ENCODE data around the gene KANSL2.

Gene KANSL2

GRCh38 chr12:48690990-48691389 lies 9.0 kb upstream of the KANSL2 start:
- Histone ChIP-seq H3K79me2 (ENCODE audit: control insufficient read depth, low read length) (peaks cover 39% of the 10 kb centered on the region), H4K20me1 (ENCODE audit: control insufficient read depth, insufficient read depth, low read depth, low read length) (peaks cover 10% of the 10 kb centered on the region; the same call in 1 of the 2 replicates), H3K4me1 (ENCODE audit: control insufficient read depth, low read length) (no peaks in the 10 kb centered on the region), H3K4me2 (ENCODE audit: low read length) (no peak overlapping the region), H3K4me3 (ENCODE audit: low read length) (no peak overlapping the region), H3K27ac (ENCODE audit: low read depth, low read length) (no peak overlapping the region), H3K9me3 (ENCODE audit: control insufficient read depth, insufficient read depth, low read length) (no peaks in the 10 kb centered on the region), H3F3A (ENCODE audit: control insufficient read depth, insufficient read depth) (no peaks in the 10 kb centered on the region; the same call in 1 of the 2 replicates), H3K36me3 (ENCODE audit: control insufficient read depth, low read length) (peaks cover 82% of the 10 kb centered on the region), H3K9me2 (replicated peaks; ENCODE audit: control insufficient read depth, low read length) (no peaks in the 10 kb centered on the region), H3K27me3 (ENCODE audit: control insufficient read depth, low read length) (no peaks in the 10 kb centered on the region)
- TF ChIP-seq CTCF (IDR thresholded peaks at IDR 0.05; ENCODE audit: low read depth, low read length, poor library complexity, severe bottlenecking) (no peak), EZH2phosphoT487 (IDR thresholded peaks at IDR 0.05; ENCODE audit: borderline replicate concordance, low read length) (no peak)

- H3K79me2 ChIP-seq (ENCODE audit: control insufficient read depth, low read length): peaks cover 38% of the 10 kb centered on the region
- H3K27me3 ChIP-seq (ENCODE audit: control insufficient read depth, low read length): no peaks in the 10 kb centered on the region
- H3K4me3 ChIP-seq (ENCODE audit: low read length): no peak overlapping the region
- no peaks in the 10 kb centered on the region for H3K9me3 ChIP-seq (ENCODE audit: control insufficient read depth, insufficient read depth, low read length)
- no peak overlapping the region for H3K4me2 ChIP-seq (ENCODE audit: low read length)
- H3K27ac ChIP-seq (ENCODE audit: low read depth, low read length): no peak overlapping the region
- TF ChIP-seq CTCF (IDR thresholded peaks at IDR 0.05; ENCODE audit: low read depth, low read length, poor library complexity, severe bottlenecking): no peak
- TF ChIP-seq EZH2phosphoT487 (IDR thresholded peaks at IDR 0.05; ENCODE audit: borderline replicate concordance, low read length): no peak
- H3K36me3 ChIP-seq (ENCODE audit: control insufficient read depth, low read length): peaks cover 76% of the 10 kb centered on the region
- no peaks in the 10 kb centered on the region for H3K4me1 ChIP-seq (ENCODE audit: control insufficient read depth, low read length)
- no peaks in the 10 kb centered on the region for H3K9me2 ChIP-seq (replicated peaks; ENCODE audit: control insufficient read depth, low read length)
- H3F3A ChIP-seq (ENCODE audit: control insufficient read depth, insufficient read depth): no peaks in the 10 kb centered on the region; the same call in 1 of the 2 replicates
- peaks cover 10% of the 10 kb centered on the region; the same call in 1 of the 2 replicates for H4K20me1 ChIP-seq (ENCODE audit: control insufficient read depth, insufficient read depth, low read depth, low read length)
Measured at GRCh38 chr12:48690436-48690835, 8.4 kb upstream of the KANSL2 start.

- TF ChIP-seq EZH2phosphoT487 (IDR thresholded peaks at IDR 0.05; ENCODE audit: borderline replicate concordance, low read length) (no peak), CTCF (IDR thresholded peaks at IDR 0.05; ENCODE audit: low read depth, low read length, poor library complexity, severe bottlenecking) (no peak)
- Histone ChIP-seq H4K20me1 (ENCODE audit: control insufficient read depth, insufficient read depth, low read depth, low read length) (peaks cover 10% of the 10 kb centered on the region; the same call in 1 of the 2 replicates), H3K4me2 (ENCODE audit: low read length) (no peak overlapping the region), H3K79me2 (ENCODE audit: control insufficient read depth, low read length) (peaks cover 34% of the 10 kb centered on the region), H3K4me3 (ENCODE audit: low read length) (no peak overlapping the region), H3K27me3 (ENCODE audit: control insufficient read depth, low read length) (no peaks in the 10 kb centered on the region), H3F3A (ENCODE audit: control insufficient read depth, insufficient read depth) (peaks cover 3% of the 10 kb centered on the region), H3K9me2 (replicated peaks; ENCODE audit: control insufficient read depth, low read length) (no peaks in the 10 kb centered on the region), H3K9me3 (ENCODE audit: control insufficient read depth, insufficient read depth, low read length) (no peaks in the 10 kb centered on the region), H3K36me3 (ENCODE audit: control insufficient read depth, low read length) (peaks cover 60% of the 10 kb centered on the region), H3K27ac (ENCODE audit: low read depth, low read length) (no peak overlapping the region), H3K4me1 (ENCODE audit: control insufficient read depth, low read length) (no peaks in the 10 kb centered on the region)
Measured at GRCh38 chr12:48688836-48689235, 6.8 kb upstream of the KANSL2 start.
